Astrocyte (in vitro differentiated cells and primary cell): ENCODE results near the gene ZNF407. TPM values are rescaled to one million over a fixed set of nuclear protein-coding genes. Genes with fewer than 3 reads are reported as not detected.

ENCODE experiments used
- DNase-seq: peaks from one replicate; pipeline ENCODE4 v3.0.0-alpha.2; 2010; ENCODE audit warnings: low read depth
- FAIRE-seq: peaks from 2 replicates; lab custom pipeline; 2011; peaks lifted over from hg19 to GRCh38; lab: Jason Lieb, UNC
- H2AFZ ChIP-seq: 2 replicates; pipeline ENCODE4 v1.6.0; 2012; ENCODE audit warnings: low read depth, low read length, inconsistent platforms
- H3K27ac ChIP-seq: 2 replicates; pipeline ENCODE4 v1.5.1; 2011; ENCODE audit warnings: low read depth, low read length, inconsistent platforms
- H3K27me3 ChIP-seq: 2 replicates; pipeline ENCODE4 v1.6.0; 2011; ENCODE audit warnings: low read length, inconsistent platforms; ENCODE audit not compliant: insufficient read depth
- H3K36me3 ChIP-seq: 2 replicates; pipeline ENCODE4 v1.5.1; 2011; ENCODE audit warnings: low read length, inconsistent platforms; ENCODE audit not compliant: insufficient read depth
- H3K4me1 ChIP-seq: 2 replicates; pipeline ENCODE4 v1.5.1; 2011; ENCODE audit warnings: low read length, inconsistent platforms; ENCODE audit not compliant: insufficient read depth
- H3K4me2 ChIP-seq: 2 replicates; pipeline ENCODE4 v1.6.0; 2012; ENCODE audit warnings: low read length, inconsistent platforms
- H3K4me3 ChIP-seq: 2 replicates; pipeline ENCODE4 v1.5.1; 2011; ENCODE audit warnings: low read depth, mild to moderate bottlenecking, low read length, inconsistent platforms; ENCODE audit not compliant: insufficient read depth
- H3K79me2 ChIP-seq: 2 replicates; pipeline ENCODE4 v1.6.0; 2012; ENCODE audit warnings: mild to moderate bottlenecking, low read length, inconsistent platforms; ENCODE audit not compliant: insufficient read depth
- H3K9ac ChIP-seq: 2 replicates; pipeline ENCODE4 v1.6.0; 2012; ENCODE audit warnings: mild to moderate bottlenecking, low read length, inconsistent platforms
- H3K9me3 ChIP-seq: 2 replicates; pipeline ENCODE4 v1.5.1; 2012; ENCODE audit warnings: low read depth, mild to moderate bottlenecking, low read length, inconsistent platforms; ENCODE audit not compliant: insufficient read depth
- H4K20me1 ChIP-seq: 2 replicates; pipeline ENCODE4 v1.6.0; 2012; ENCODE audit warnings: low read length, inconsistent platforms; ENCODE audit not compliant: insufficient read depth
- H3K27ac Mint-ChIP-seq: one replicate; pipeline ENCODE4 v1.8.0; 2021; ENCODE audit warnings: mild to moderate bottlenecking, mixed read lengths; ENCODE audit not compliant: unreplicated experiment
- H3K27me3 Mint-ChIP-seq: one replicate; pipeline ENCODE4 v1.8.0; 2021; ENCODE audit warnings: low read depth, mixed read lengths; ENCODE audit not compliant: unreplicated experiment
- H3K36me3 Mint-ChIP-seq: one replicate; pipeline ENCODE4 v1.8.0; 2021; ENCODE audit warnings: low read depth, mixed read lengths; ENCODE audit not compliant: unreplicated experiment
- H3K4me1 Mint-ChIP-seq: one replicate; pipeline ENCODE4 v1.8.0; 2021; ENCODE audit warnings: low read depth, mixed read lengths; ENCODE audit not compliant: unreplicated experiment
- H3K4me3 Mint-ChIP-seq: one replicate; pipeline ENCODE4 v1.8.0; 2021; ENCODE audit warnings: mild to moderate bottlenecking, moderate library complexity, mixed read lengths; ENCODE audit not compliant: unreplicated experiment
- H3K9me3 Mint-ChIP-seq: one replicate; pipeline ENCODE4 v1.8.0; 2021; ENCODE audit warnings: mild to moderate bottlenecking, mixed read lengths; ENCODE audit not compliant: unreplicated experiment
- EZH2 ChIP-seq: IDR thresholded peaks from 2 replicates; pipeline ENCODE4 v1.6.1; 2012; ENCODE audit warnings: mild to moderate bottlenecking, low read length, inconsistent platforms; ENCODE audit not compliant: insufficient read depth
- total RNA-seq: library from RNA; stranded (reverse); gene quantifications from 2 replicates; pipeline ENCODE4 v1.2.1, GENCODE V29; 2021
- TF ChIP-seq, protein P1 (sequence below): IDR thresholded peaks from 2 replicates; pipeline ENCODE4 v1.5.1; 2011; ENCODE audit warnings: low read depth, mild to moderate bottlenecking, inconsistent platforms, low read length, moderate library complexity; ENCODE audit not compliant: insufficient read depth

Gene ZNF407
- total RNA-seq, 1 donor from 2014 or later, result 13.8 TPM

DNA sequence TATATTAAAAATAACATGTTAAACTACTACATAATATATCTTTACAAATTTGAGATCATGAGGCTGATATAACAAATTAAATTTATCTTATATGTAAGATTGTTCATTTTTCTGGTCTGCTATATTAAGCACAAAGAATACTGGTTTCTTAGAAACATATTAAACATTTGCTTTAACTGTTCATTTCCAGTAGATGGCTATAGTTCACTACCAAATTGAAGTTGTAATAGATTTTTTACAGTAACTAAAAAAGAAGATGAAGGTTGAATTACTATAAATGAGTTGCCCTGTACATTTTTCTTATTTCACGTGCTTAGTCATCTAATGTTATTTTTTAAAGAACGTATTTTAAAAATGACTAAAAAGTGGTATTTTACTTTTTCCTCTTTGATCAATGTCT, 57.0 kb downstream of the ZNF407 start:
- FAIRE-seq, result no peak

DNA sequence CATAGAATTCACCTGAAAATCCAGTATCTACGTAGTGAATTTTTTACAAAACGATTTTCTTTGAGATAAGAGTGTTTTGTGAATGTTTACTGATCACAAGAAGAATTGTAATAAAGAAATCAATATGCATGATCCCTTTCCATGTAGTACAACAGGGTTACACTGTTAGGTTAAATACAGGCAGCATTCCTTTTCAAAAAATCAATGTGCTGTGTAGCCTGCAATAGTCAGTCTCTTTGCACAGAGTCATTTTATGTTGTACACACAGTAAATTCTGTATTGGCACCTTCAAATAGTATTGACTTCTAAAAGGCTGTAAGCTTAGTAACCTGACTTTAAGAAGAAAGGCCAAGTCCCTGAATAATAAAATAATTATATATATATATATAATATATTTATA, 63.3 kb downstream of the ZNF407 start:
- Histone ChIP-seq H3K79me2 (no peaks in the 10 kb centered on the region), H3K4me1 (no peaks in the 10 kb centered on the region), H3K9ac (no peak overlapping the region), H4K20me1 (no peaks in the 10 kb centered on the region), H3K9me3 (no peaks in the 10 kb centered on the region), H2AFZ (no peak overlapping the region), H3K27ac (no peak overlapping the region), H3K4me3 (no peak overlapping the region), H3K36me3 (no peaks in the 10 kb centered on the region), H3K27me3 (no peaks in the 10 kb centered on the region), H3K4me2 (no peak overlapping the region)
- no peaks in the 10 kb centered on the region for H3K4me1 Mint-ChIP-seq
- no peak overlapping the region for H3K4me3 Mint-ChIP-seq
- H3K27me3 Mint-ChIP-seq, result no peaks in the 10 kb centered on the region
- no peak for FAIRE-seq
- H3K36me3 Mint-ChIP-seq, result no peaks in the 10 kb centered on the region
- no peak for DNase-seq
- no peak overlapping the region for H3K27ac Mint-ChIP-seq
- TF ChIP-seq EZH2, result no peak
- TF ChIP-seq, protein P1, sequence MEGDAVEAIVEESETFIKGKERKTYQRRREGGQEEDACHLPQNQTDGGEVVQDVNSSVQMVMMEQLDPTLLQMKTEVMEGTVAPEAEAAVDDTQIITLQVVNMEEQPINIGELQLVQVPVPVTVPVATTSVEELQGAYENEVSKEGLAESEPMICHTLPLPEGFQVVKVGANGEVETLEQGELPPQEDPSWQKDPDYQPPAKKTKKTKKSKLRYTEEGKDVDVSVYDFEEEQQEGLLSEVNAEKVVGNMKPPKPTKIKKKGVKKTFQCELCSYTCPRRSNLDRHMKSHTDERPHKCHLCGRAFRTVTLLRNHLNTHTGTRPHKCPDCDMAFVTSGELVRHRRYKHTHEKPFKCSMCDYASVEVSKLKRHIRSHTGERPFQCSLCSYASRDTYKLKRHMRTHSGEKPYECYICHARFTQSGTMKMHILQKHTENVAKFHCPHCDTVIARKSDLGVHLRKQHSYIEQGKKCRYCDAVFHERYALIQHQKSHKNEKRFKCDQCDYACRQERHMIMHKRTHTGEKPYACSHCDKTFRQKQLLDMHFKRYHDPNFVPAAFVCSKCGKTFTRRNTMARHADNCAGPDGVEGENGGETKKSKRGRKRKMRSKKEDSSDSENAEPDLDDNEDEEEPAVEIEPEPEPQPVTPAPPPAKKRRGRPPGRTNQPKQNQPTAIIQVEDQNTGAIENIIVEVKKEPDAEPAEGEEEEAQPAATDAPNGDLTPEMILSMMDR, result no peak
- H3K9me3 Mint-ChIP-seq, result no peaks in the 10 kb centered on the region

More for the DNA sequence above, 57.0 kb downstream of the ZNF407 start:
- Mint-ChIP-seq H3K9me3 (no peaks in the 10 kb centered on the region), H3K4me3 (no peak overlapping the region), H3K4me1 (no peaks in the 10 kb centered on the region), H3K36me3 (no peaks in the 10 kb centered on the region), H3K27me3 (no peaks in the 10 kb centered on the region), H3K27ac (no peak overlapping the region)
- Histone ChIP-seq H4K20me1 (no peaks in the 10 kb centered on the region), H3K9me3 (no peaks in the 10 kb centered on the region), H3K4me1 (no peaks in the 10 kb centered on the region), H3K27me3 (no peaks in the 10 kb centered on the region), H3K27ac (no peak overlapping the region), H2AFZ (no peak overlapping the region), H3K36me3 (no peaks in the 10 kb centered on the region), H3K79me2 (no peaks in the 10 kb centered on the region), H3K9ac (no peak overlapping the region), H3K4me3 (no peak overlapping the region), H3K4me2 (no peak overlapping the region)
- peak; percentile 15 for DNase-seq
- no peak for TF ChIP-seq EZH2
- TF ChIP-seq, protein P1, result peak; percentile 17

DNA sequence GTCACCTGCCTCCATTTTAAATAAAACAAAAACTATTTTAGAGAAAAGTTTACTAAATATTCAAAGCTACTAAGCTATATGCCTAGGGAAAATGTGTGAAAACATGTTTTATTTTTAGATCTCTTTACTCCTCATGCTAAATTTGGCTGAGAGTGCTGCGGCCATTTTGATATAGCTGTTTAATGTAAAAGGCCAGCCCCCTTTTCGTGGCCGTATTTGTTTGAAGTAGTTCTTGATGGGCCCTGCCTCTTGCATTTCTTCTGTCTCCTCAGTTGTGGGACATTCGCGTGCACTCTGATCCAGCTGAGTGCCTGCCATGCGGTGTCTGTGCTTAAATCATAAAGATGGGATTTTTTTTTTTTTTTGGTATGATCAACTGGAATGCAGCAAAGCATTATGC, 64.0 kb downstream of the ZNF407 start:
- H3K79me2 ChIP-seq, result no peaks in the 10 kb centered on the region
- H3K4me3 Mint-ChIP-seq, result no peak overlapping the region
- no peak for FAIRE-seq
- no peaks in the 10 kb centered on the region for H3K9me3 Mint-ChIP-seq
- H4K20me1 ChIP-seq, result no peaks in the 10 kb centered on the region
- H3K4me3 ChIP-seq, result no peak overlapping the region
- H3K9me3 ChIP-seq, result no peaks in the 10 kb centered on the region
- H3K27me3 ChIP-seq, result no peaks in the 10 kb centered on the region
- H3K9ac ChIP-seq, result no peak overlapping the region
- DNase-seq, result no peak
- H3K4me2 ChIP-seq, result no peak overlapping the region
- no peak overlapping the region for H2AFZ ChIP-seq
- no peak overlapping the region for H3K27ac ChIP-seq
- no peaks in the 10 kb centered on the region for H3K27me3 Mint-ChIP-seq
- H3K4me1 ChIP-seq, result no peaks in the 10 kb centered on the region
- no peak for TF ChIP-seq EZH2
- TF ChIP-seq, protein P1, result no peak
- no peaks in the 10 kb centered on the region for H3K4me1 Mint-ChIP-seq
- no peaks in the 10 kb centered on the region for H3K36me3 Mint-ChIP-seq
- no peaks in the 10 kb centered on the region for H3K36me3 ChIP-seq
- no peak overlapping the region for H3K27ac Mint-ChIP-seq
